Left renal pelvis (tissue), 4 donors: Measurements from ENCODE around the gene PRKX. TPM values are rescaled to one million over a fixed set of nuclear protein-coding genes. Genes with fewer than 3 reads are reported as not detected.
"Not testable (repeated sequence)": the region's sequence is repeated elsewhere in the genome, so short reads cannot be mapped to it uniquely, and the experiment has no call there.

ENCODE experiments used
- DNase-seq, 4 donors: peaks; one replicate each; pipeline ENCODE4 v3.0.0-alpha.2; 2013; ENCODE audit warnings: low read depth in 4 of 4, low spot score in 3 of 4
- polyA plus RNA-seq, 4 donors: library from polyadenylated mRNA; unstranded; fragments of 120-200 nt; gene quantifications; one replicate each; pipeline ENCODE4 v1.2.1, GENCODE V29; 2013; ENCODE audit not compliant: insufficient read length in 4 of 4

Gene PRKX
- polyA plus RNA-seq, 4 donors: 11.0 to 19.9 (median 13.8) TPM

GRCh38 chrX:3663576-3664250 is 49.7 kb downstream of the PRKX start:
- not testable (repeated sequence) for DNase-seq

- no peak for DNase-seq
These were observed 53.7 kb downstream of the PRKX start for GRCh38 chrX:3659761-3660160.

- no peak for DNase-seq
These were observed 58.3 kb downstream of the PRKX start for GRCh38 chrX:3655181-3655580.

GRCh38 chrX:3653111-3653510 is 60.3 kb downstream of the PRKX start:
- DNase-seq: no peak

- DNase-seq: peak in 1 of 4 donors; percentile 0
These were observed 62.2 kb downstream of the PRKX start for GRCh38 chrX:3651277-3651676.

- no peak for DNase-seq
These were observed 65.4 kb downstream of the PRKX start for GRCh38 chrX:3648084-3648483.

- DNase-seq: not testable (repeated sequence)
These were observed 73.4 kb downstream of the PRKX start for GRCh38 chrX:3639858-3640631.

GRCh38 chrX:3639236-3639635 is 74.2 kb downstream of the PRKX start:
- DNase-seq: no peak

- no peak for DNase-seq
These were observed 75.1 kb downstream of the PRKX start for GRCh38 chrX:3638280-3638873.

- DNase-seq: no peak
These were observed 76.6 kb downstream of the PRKX start for GRCh38 chrX:3636803-3637202.

GRCh38 chrX:3631196-3631595 is 82.3 kb downstream of the PRKX start:
- DNase-seq: no peak

GRCh38 chrX:3627594-3627993 is 85.9 kb downstream of the PRKX start:
- DNase-seq: no peak

- no peak for DNase-seq
These were observed 92.0 kb downstream of the PRKX start for GRCh38 chrX:3621414-3621813.

GRCh38 chrX:3611744-3612143 is 101.7 kb downstream of the PRKX start:
- DNase-seq: not testable (repeated sequence)

GRCh38 chrX:3609810-3610209 is 103.6 kb downstream of the PRKX start:
- no peak for DNase-seq

GRCh38 chrX:3603026-3603661 is 110.3 kb downstream of the PRKX start:
- no peak for DNase-seq

GRCh38 chrX:3599802-3600430 is 113.5 kb downstream of the PRKX start:
- no peak for DNase-seq

- no peak for DNase-seq
These were observed 114.7 kb downstream of the PRKX start for GRCh38 chrX:3598709-3599108.

- DNase-seq: no peak
These were observed 115.3 kb downstream of the PRKX start for GRCh38 chrX:3598046-3598605.

- no peak for DNase-seq
These were observed 121.3 kb downstream of the PRKX start for GRCh38 chrX:3592184-3592583.

GRCh38 chrX:3589474-3589873 is 124.0 kb downstream of the PRKX start:
- DNase-seq: no peak
